ENCODE measurements around the gene PSRC1. TPM values are rescaled to one million over a fixed set of nuclear protein-coding genes. Genes with fewer than 3 reads are reported as not detected.

PSRC1 gene
- total RNA-seq, 5 donors from 2014 or later (not counting 1 experiment from before 2014, with no cell fraction given), result 0.35 to 1.6 (median 0.72) TPM

GRCh38 chr1:109262231-109263055, 20.5 kb downstream of the PSRC1 start:
- Histone ChIP-seq H3K27me3 (replicated peaks in 1 of 2; ENCODE audit: control insufficient read depth in 2 of 2, extremely low read depth in 1 of 2, insufficient read depth in 2 of 2, low read length in 1 of 2) (peaks cover 0 to 5% of the 10 kb centered on the region in 2 experiments), H3K4me1 (ENCODE audit: control insufficient read depth in 1 of 2, extremely low read depth in 1 of 2, insufficient read depth in 2 of 2, low read length in 2 of 2) (peaks cover 0 to 7% of the 10 kb centered on the region in 2 experiments), H3K4me3 (ENCODE audit: control insufficient read depth in 1 of 2, extremely low read depth in 1 of 2, low read length in 1 of 2) (no peak overlapping the region), H3K36me3 (ENCODE audit: control insufficient read depth in 2 of 2, extremely low read depth in 1 of 2, insufficient read depth in 1 of 2, low read length in 1 of 2) (peaks cover 0 to 4% of the 10 kb centered on the region in 2 donors), H3K27ac (ENCODE audit: low read length) (no peak overlapping the region), H3K9me3 (no peaks in the 10 kb centered on the region)
- ChIA-PET CTCF (interaction anchor here in 1 of 2 donors (0.8 kb wide), 1 partner anchor 271 kb away, joined by 5 read pairs; no protein-coding TSS in a partner anchor), POLR2A (no interaction called here)
- 90% methylated on average over 22 of the region's 22 CpGs for WGBS (ENCODE audit: insufficient coverage)
- Mint-ChIP-seq H3K27ac (no peak overlapping the region), H3K4me1 (peaks cover 2 to 8% (median 3%) of the 10 kb centered on the region in 3 donors), H3K4me3 (no peak overlapping the region), H3K36me3 (no peaks in the 10 kb centered on the region), H3K9me3 (no peaks in the 10 kb centered on the region), H3K27me3 (no peaks in the 10 kb centered on the region)
- DNase-seq, result no peak
- ATAC-seq (replicated peaks in 1 of 4), result no peak

- H3K36me3 Mint-ChIP-seq, result no peaks in the 10 kb centered on the region
- ChIA-PET POLR2A (no interaction called here), CTCF (interaction anchor here in 1 of 2 donors (0.6 kb wide), 1 partner anchor 339 kb away, joined by 4 read pairs; no protein-coding TSS in a partner anchor)
- DNase-seq (no peak), ATAC-seq (replicated peaks in 1 of 4) (no peak)
- no peaks in the 10 kb centered on the region for H3K9me3 Mint-ChIP-seq
- no peak overlapping the region for H3K27ac Mint-ChIP-seq
- Histone ChIP-seq H3K36me3 (ENCODE audit: control insufficient read depth in 2 of 2, extremely low read depth in 1 of 2, insufficient read depth in 1 of 2, low read length in 1 of 2) (peaks cover 0 to 4% of the 10 kb centered on the region in 2 donors), H3K27ac (ENCODE audit: low read length) (no peak overlapping the region), H3K4me3 (ENCODE audit: control insufficient read depth in 1 of 2, extremely low read depth in 1 of 2, low read length in 1 of 2) (no peak overlapping the region), H3K27me3 (replicated peaks in 1 of 2; ENCODE audit: control insufficient read depth in 2 of 2, extremely low read depth in 1 of 2, insufficient read depth in 2 of 2, low read length in 1 of 2) (peaks cover 0 to 5% of the 10 kb centered on the region in 2 experiments), H3K4me1 (ENCODE audit: control insufficient read depth in 1 of 2, extremely low read depth in 1 of 2, insufficient read depth in 2 of 2, low read length in 2 of 2) (peaks cover 0 to 7% of the 10 kb centered on the region in 2 experiments), H3K9me3 (no peaks in the 10 kb centered on the region)
- H3K27me3 Mint-ChIP-seq, result no peaks in the 10 kb centered on the region
- no peak overlapping the region for H3K4me3 Mint-ChIP-seq
- peaks cover 2 to 13% (median 3%) of the 10 kb centered on the region in 3 donors for H3K4me1 Mint-ChIP-seq
- WGBS (ENCODE audit: insufficient coverage), result 89% methylated on average over 5 of the region's 6 CpGs
Measured at GRCh38 chr1:109261578-109261977, 21.4 kb downstream of the PSRC1 start.

- Mint-ChIP-seq H3K4me3 (no peak overlapping the region), H3K27ac (no peak overlapping the region), H3K4me1 (peaks cover 2 to 15% (median 3%) of the 10 kb centered on the region in 3 donors), H3K27me3 (no peaks in the 10 kb centered on the region), H3K36me3 (no peaks in the 10 kb centered on the region), H3K9me3 (no peaks in the 10 kb centered on the region)
- no peak for DNase-seq
- 89% methylated on average over 8 of the region's 16 CpGs for WGBS (ENCODE audit: insufficient coverage)
- CTCF ChIA-PET, result interaction anchor here in 1 of 2 donors (0.6 kb wide), 1 partner anchor 339 kb away, joined by 4 read pairs; no protein-coding TSS in a partner anchor
- no peak overlapping the region for H3K27ac ChIP-seq (ENCODE audit: low read length)
- peaks cover 0 to 7% of the 10 kb centered on the region in 2 experiments for H3K4me1 ChIP-seq (ENCODE audit: control insufficient read depth in 1 of 2, extremely low read depth in 1 of 2, insufficient read depth in 2 of 2, low read length in 2 of 2)
- POLR2A ChIA-PET, result interaction anchor here in 1 of 2 donors (0.6 kb wide), 1 partner anchor 151 kb away, joined by 5 read pairs; no protein-coding TSS in a partner anchor
- H3K27me3 ChIP-seq (replicated peaks in 1 of 2; ENCODE audit: control insufficient read depth in 2 of 2, extremely low read depth in 1 of 2, insufficient read depth in 2 of 2, low read length in 1 of 2), result peaks cover 0 to 5% of the 10 kb centered on the region in 2 experiments
- no peaks in the 10 kb centered on the region for H3K9me3 ChIP-seq
- H3K4me3 ChIP-seq (ENCODE audit: control insufficient read depth in 1 of 2, extremely low read depth in 1 of 2, low read length in 1 of 2), result no peak overlapping the region
- peaks cover 0 to 4% of the 10 kb centered on the region in 2 donors for H3K36me3 ChIP-seq (ENCODE audit: control insufficient read depth in 2 of 2, extremely low read depth in 1 of 2, insufficient read depth in 1 of 2, low read length in 1 of 2)
- no peak for ATAC-seq (replicated peaks in 1 of 4)
Measured at GRCh38 chr1:109261006-109261405, 21.9 kb downstream of the PSRC1 start.

- Histone ChIP-seq H3K27ac (ENCODE audit: low read length) (no peak overlapping the region), H3K4me1 (ENCODE audit: control insufficient read depth in 1 of 2, extremely low read depth in 1 of 2, insufficient read depth in 2 of 2, low read length in 2 of 2) (peaks cover 0 to 9% of the 10 kb centered on the region in 2 experiments), H3K4me3 (ENCODE audit: control insufficient read depth in 1 of 2, extremely low read depth in 1 of 2, low read length in 1 of 2) (no peak overlapping the region), H3K9me3 (no peaks in the 10 kb centered on the region), H3K36me3 (ENCODE audit: control insufficient read depth in 2 of 2, extremely low read depth in 1 of 2, insufficient read depth in 1 of 2, low read length in 1 of 2) (peaks cover 0 to 4% of the 10 kb centered on the region in 2 donors), H3K27me3 (replicated peaks in 1 of 2; ENCODE audit: control insufficient read depth in 2 of 2, extremely low read depth in 1 of 2, insufficient read depth in 2 of 2, low read length in 1 of 2) (peaks cover 0 to 7% of the 10 kb centered on the region in 2 experiments)
- Mint-ChIP-seq H3K4me1 (peaks cover 3 to 24% (median 4%) of the 10 kb centered on the region in 3 donors), H3K4me3 (no peak overlapping the region), H3K36me3 (no peaks in the 10 kb centered on the region), H3K27me3 (no peaks in the 10 kb centered on the region), H3K27ac (no peak overlapping the region), H3K9me3 (no peaks in the 10 kb centered on the region)
- ATAC-seq (replicated peaks in 1 of 4), result no peak
- DNase-seq, result no peak
- 92% methylated on average over 3 of the region's 7 CpGs for WGBS (ENCODE audit: insufficient coverage)
- CTCF ChIA-PET, result interaction anchor here in 1 of 2 donors (0.6 kb wide), 1 partner anchor 239 kb away, joined by 4 read pairs; no protein-coding TSS in a partner anchor
- POLR2A ChIA-PET, result no interaction called here
Measured at GRCh38 chr1:109259674-109260557, 23.0 kb downstream of the PSRC1 start.

- no peak for ATAC-seq (replicated peaks in 1 of 4)
- Histone ChIP-seq H3K27ac (ENCODE audit: low read length) (no peak overlapping the region), H3K27me3 (replicated peaks in 1 of 2; ENCODE audit: control insufficient read depth in 2 of 2, extremely low read depth in 1 of 2, insufficient read depth in 2 of 2, low read length in 1 of 2) (peaks cover 0 to 7% of the 10 kb centered on the region in 2 experiments), H3K36me3 (ENCODE audit: control insufficient read depth in 2 of 2, extremely low read depth in 1 of 2, insufficient read depth in 1 of 2, low read length in 1 of 2) (peaks cover 0 to 4% of the 10 kb centered on the region in 2 donors), H3K9me3 (no peaks in the 10 kb centered on the region), H3K4me3 (ENCODE audit: control insufficient read depth in 1 of 2, extremely low read depth in 1 of 2, low read length in 1 of 2) (no peak overlapping the region), H3K4me1 (ENCODE audit: control insufficient read depth in 1 of 2, extremely low read depth in 1 of 2, insufficient read depth in 2 of 2, low read length in 2 of 2) (peaks cover 0 to 17% of the 10 kb centered on the region in 2 experiments)
- Mint-ChIP-seq H3K27me3 (no peaks in the 10 kb centered on the region), H3K9me3 (no peaks in the 10 kb centered on the region), H3K27ac (no peak overlapping the region), H3K4me3 (no peak overlapping the region), H3K36me3 (no peaks in the 10 kb centered on the region), H3K4me1 (peaks cover 6 to 24% (median 7%) of the 10 kb centered on the region in 3 donors)
- ChIA-PET CTCF (no interaction called here), POLR2A (no interaction called here)
- no peak for DNase-seq
- 95% methylated on average over 69 of the region's 69 CpGs for WGBS (ENCODE audit: insufficient coverage)
Measured at GRCh38 chr1:109258481-109259466, 24.2 kb downstream of the PSRC1 start.

All from T-cell (primary cell).